Uterus (tissue), 2 donors: ENCODE data around the gene GABRR1.

Experiments
- POLR2A ChIP-seq, 2 donors: fragments of 450-650 bp; IDR thresholded peaks; one replicate each; pipeline ENCODE4 v1.6.1; 2016; ENCODE audit warnings: antibody characterized with exemption in 2 of 2, mild to moderate bottlenecking in 1 of 2, moderate library complexity in 1 of 2
- TF ChIP-seq, protein P1 (sequence below), 4 experiments: fragments of 200-600 bp in 2 of 4; fragments of 450-650 bp in 2 of 4; sonication (generic) in 2 of 4; IDR thresholded peaks; one replicate each; pipeline ENCODE4 v1.5.1; 2016 to 2019; ENCODE audit warnings: antibody characterized with exemption in 4 of 4, mild to moderate bottlenecking in 2 of 4, moderate library complexity in 1 of 4

DNA sequence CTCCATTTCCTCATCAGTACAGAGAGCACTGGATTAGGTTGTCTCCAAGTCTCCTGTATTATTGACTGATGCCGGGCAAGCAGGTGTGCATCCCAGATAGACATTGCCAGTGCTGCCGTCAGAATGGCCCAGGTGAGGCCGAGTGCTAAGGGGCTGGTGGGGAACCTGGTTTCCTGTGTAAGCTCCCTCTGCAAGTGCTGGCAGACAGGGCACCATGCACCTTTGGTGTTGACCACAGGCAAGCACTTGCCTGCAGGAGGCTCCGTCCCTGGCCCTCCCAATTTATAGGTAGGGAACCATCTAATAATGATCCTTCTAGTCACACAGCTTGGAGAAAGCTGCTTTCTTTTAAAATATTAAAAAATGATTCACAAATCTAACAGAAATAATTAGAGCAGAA, 747 bp downstream of the GABRR1 start:
- TF ChIP-seq, protein P1, sequence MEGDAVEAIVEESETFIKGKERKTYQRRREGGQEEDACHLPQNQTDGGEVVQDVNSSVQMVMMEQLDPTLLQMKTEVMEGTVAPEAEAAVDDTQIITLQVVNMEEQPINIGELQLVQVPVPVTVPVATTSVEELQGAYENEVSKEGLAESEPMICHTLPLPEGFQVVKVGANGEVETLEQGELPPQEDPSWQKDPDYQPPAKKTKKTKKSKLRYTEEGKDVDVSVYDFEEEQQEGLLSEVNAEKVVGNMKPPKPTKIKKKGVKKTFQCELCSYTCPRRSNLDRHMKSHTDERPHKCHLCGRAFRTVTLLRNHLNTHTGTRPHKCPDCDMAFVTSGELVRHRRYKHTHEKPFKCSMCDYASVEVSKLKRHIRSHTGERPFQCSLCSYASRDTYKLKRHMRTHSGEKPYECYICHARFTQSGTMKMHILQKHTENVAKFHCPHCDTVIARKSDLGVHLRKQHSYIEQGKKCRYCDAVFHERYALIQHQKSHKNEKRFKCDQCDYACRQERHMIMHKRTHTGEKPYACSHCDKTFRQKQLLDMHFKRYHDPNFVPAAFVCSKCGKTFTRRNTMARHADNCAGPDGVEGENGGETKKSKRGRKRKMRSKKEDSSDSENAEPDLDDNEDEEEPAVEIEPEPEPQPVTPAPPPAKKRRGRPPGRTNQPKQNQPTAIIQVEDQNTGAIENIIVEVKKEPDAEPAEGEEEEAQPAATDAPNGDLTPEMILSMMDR (IDR thresholded peaks at IDR 0.05), result no peak
- TF ChIP-seq POLR2A (IDR thresholded peaks at IDR 0.05), result no peak
